HepG2 (cell line): Measurements from ENCODE around the gene ABHD2. TPM values are rescaled to one million over a fixed set of nuclear protein-coding genes. Genes with fewer than 3 reads are reported as not detected.

Source experiments
- ATAC-seq: fragments of 200-7000 bp; cut with Tn5 transposase; 3 replicates; pipeline ENCODE4 v1.9.1; 2020; ENCODE audit warnings: mild to moderate bottlenecking, moderate library complexity
- BruUV-seq: library from RNA; stranded (reverse); fragments of 400-500 nt; replicated peaks from 2 replicates; lab custom pipeline; 2021; lab: Mats Ljungman, UMichigan
- CTCF ChIA-PET: fragments of 300-600 bp; formaldehyde crosslinking; extraction: SDS; loops from one replicate; lab custom pipeline; 2021; ENCODE audit warnings: low total read pairs, inconsistent platforms, low intra/inter-chr PET ratio; lab: Yijun Ruan, JAX
- POLR2A ChIA-PET: fragments of 350-600 bp; sonication (Branson Sonifier 250); formaldehyde crosslinking; loops from one replicate; lab custom pipeline; 2020; ENCODE audit warnings: antibody characterized with exemption, inconsistent platforms; lab: Yijun Ruan, JAX
- DNase-seq: peaks from one replicate; pipeline ENCODE4 v3.0.0-alpha.2; 2015; ENCODE audit warnings: low spot score
- FAIRE-seq: peaks from 3 replicates; lab custom pipeline; 2011; peaks lifted over from hg19 to GRCh38; lab: Jason Lieb, UNC
- H2AFZ ChIP-seq: one replicate; pipeline ENCODE4 v1.6.1; 2011; ENCODE audit warnings: low read length, inconsistent platforms
- H3K27ac ChIP-seq: fragments of 300-600 bp; 3 replicates; pipeline ENCODE4 v1.8.0; 2011; ENCODE audit warnings: mixed run types, mild to moderate bottlenecking, mixed read lengths, low read length, inconsistent platforms; ENCODE audit not compliant: insufficient read depth; ENCODE audit errors: extremely low read length
- H3K27me3 ChIP-seq, 2 experiments: fragments of 200-600 bp in 1 of 2; 2 replicates in 1 of 2; 3 replicates in 1 of 2; pipeline versions ENCODE4 v1.6.0 to v1.8.0; 2011; ENCODE audit warnings: low read length in 2 of 2, mild to moderate bottlenecking in 2 of 2, moderate library complexity in 2 of 2, inconsistent platforms in 1 of 2; ENCODE audit not compliant: insufficient read depth in 2 of 2, control insufficient read depth in 1 of 2
- H3K36me3 ChIP-seq, 2 experiments: fragments of 200-600 bp in 1 of 2; replicated peaks in 1 of 2; 2 replicates in 1 of 2; 3 replicates in 1 of 2; pipeline versions ENCODE4 v1.5.1 to v1.8.0; 2011; ENCODE audit warnings: low read length in 2 of 2, inconsistent platforms in 1 of 2; ENCODE audit not compliant: insufficient read depth in 2 of 2, control insufficient read depth in 1 of 2
- H3K4me1 ChIP-seq: 2 replicates; pipeline ENCODE4 v1.5.1; 2012; ENCODE audit warnings: low read length, inconsistent platforms; ENCODE audit not compliant: insufficient read depth
- H3K4me2 ChIP-seq: 2 replicates; pipeline ENCODE4 v1.6.0; 2011; ENCODE audit warnings: low read depth, low read length, inconsistent platforms
- H3K4me3 ChIP-seq, 3 experiments: fragments of 200-600 bp in 1 of 3; sonication (generic), shearing (Covaris generic) in 1 of 3; replicated peaks in 1 of 3; 2 replicates each; pipeline ENCODE4 v1.5.1; 2011 to 2016; ENCODE audit warnings: low read length in 3 of 3, inconsistent platforms in 2 of 3, low read depth in 2 of 3, mild to moderate bottlenecking in 2 of 3, control low read depth in 1 of 3, mixed read lengths in 1 of 3; ENCODE audit not compliant: insufficient read depth in 1 of 3
- H3K79me2 ChIP-seq: one replicate; pipeline ENCODE4 v1.6.1; 2011; ENCODE audit warnings: low read length, inconsistent platforms; ENCODE audit not compliant: insufficient read depth
- H3K9ac ChIP-seq: 2 replicates; pipeline ENCODE4 v1.6.0; 2011; ENCODE audit warnings: mild to moderate bottlenecking, low read depth, low read length, inconsistent platforms; ENCODE audit not compliant: insufficient read depth
- H3K9me3 ChIP-seq: 2 replicates; pipeline ENCODE4 v1.5.1; 2012; ENCODE audit warnings: mild to moderate bottlenecking, low read length
- H4K20me1 ChIP-seq: 2 replicates; pipeline ENCODE4 v1.6.0; 2011; ENCODE audit warnings: inconsistent platforms, mild to moderate bottlenecking, low read length, moderate library complexity; ENCODE audit not compliant: insufficient read depth
- HOXA9 ChIP-seq: sonication (generic); formaldehyde crosslinking; IDR thresholded peaks from 2 replicates; pipeline ENCODE4 v1.8.1; 2022; ENCODE audit warnings: missing genetic modification reagents, mild to moderate bottlenecking, moderate library complexity, borderline replicate concordance
- NR2F1 ChIP-seq, 2 experiments: fragments of 450-650 bp in 1 of 2; formaldehyde crosslinking in 1 of 2; IDR thresholded peaks; 2 replicates each; pipeline versions ENCODE4 v1.5.0 to v1.6.1; 2016 to 2020; ENCODE audit warnings: mild to moderate bottlenecking in 1 of 2, missing compliant biosample characterization in 1 of 2, missing genetic modification reagents in 1 of 2, moderate library complexity in 1 of 2
- PTBP1 ChIP-seq: fragments of 200-400 bp; formaldehyde crosslinking; IDR thresholded peaks from 2 replicates; pipeline ENCODE4 v1.6.1; 2018; ENCODE audit warnings: low read length, low read depth; ENCODE audit not compliant: poor library complexity, severe bottlenecking
- SOX13 ChIP-seq, 3 experiments: fragments of 450-650 bp in 1 of 3; sonication (generic) in 1 of 3; formaldehyde crosslinking in 1 of 3; IDR thresholded peaks in 2 of 3; conservative IDR thresholded peaks in 1 of 3; 2 replicates each; pipeline versions ENCODE4 v1.5.0 to v1.6.1; 2016 to 2020; ENCODE audit warnings: antibody characterized with exemption in 1 of 3, mild to moderate bottlenecking in 1 of 3, missing compliant biosample characterization in 1 of 3, missing genetic modification reagents in 1 of 3, moderate library complexity in 1 of 3
- ZNF335 ChIP-seq: sonication (generic); formaldehyde crosslinking; IDR thresholded peaks from 2 replicates; pipeline ENCODE4 v1.4.0; 2020; ENCODE audit warnings: missing genetic modification reagents
- ZNF609 ChIP-seq: sonication (generic); formaldehyde crosslinking; IDR thresholded peaks from 2 replicates; pipeline ENCODE4 v1.4.0; 2020; ENCODE audit warnings: mild to moderate bottlenecking, missing genetic modification reagents, borderline replicate concordance
- WGBS: methylation state at CpG from one replicate; pipeline ENCODE4 v1.1.6; 2017; ENCODE audit warnings: low lambda C conversion rate; 5-methylcytosine and 5-hydroxymethylcytosine counted together
- in situ Hi-C: cut with HindIII; loops from 2 replicates; pipeline ENCODE4 v1.10.0; 2017; ENCODE audit warnings: low pct_unique_long_range_greater_than_20kb; ENCODE audit not compliant: extremely low pct_ligation_motif_present
- intact Hi-C: fragments of 100-400 bp; cut with micrococcal nuclease; formaldehyde crosslinking; loops from one replicate; pipeline ENCODE4 v1.10.0; 2022; ENCODE audit not compliant: unreplicated experiment
- polyA plus RNA-seq, 8 experiments: library from polyadenylated mRNA; depleted of rRNA in 3 of 8; stranded (reverse) in 7 of 8; unstranded in 1 of 8; fragments of >200 nt; fragmentation: Illumina TruSeq in 4 of 8; extraction: Trizol in 4 of 8; gene quantifications; 2 replicates each; pipeline versions ENCODE4 v1.2.1 to v1.2.3, GENCODE V29; 2011 to 2016; ENCODE audit warnings: low read depth in 4 of 8, missing spikeins in 1 of 8, mixed read lengths in 1 of 8; ENCODE audit not compliant: insufficient read depth in 1 of 8
- total RNA-seq, 5 experiments: library from RNA; depleted of rRNA; stranded (reverse); fragments of >200 nt; fragmentation: Illumina TruSeq; extraction: Trizol; gene quantifications; 2 replicates each; pipeline ENCODE4 v1.2.3, GENCODE V29; 2016; ENCODE audit warnings: low read depth in 1 of 5

The ABHD2 gene
- total and polyA plus RNA-seq, 2 of the 13 experiments (the other 11 are each of a cell fraction or from before 2014, with no cell fraction given), result 14.8 to 22.4 TPM

DNA sequence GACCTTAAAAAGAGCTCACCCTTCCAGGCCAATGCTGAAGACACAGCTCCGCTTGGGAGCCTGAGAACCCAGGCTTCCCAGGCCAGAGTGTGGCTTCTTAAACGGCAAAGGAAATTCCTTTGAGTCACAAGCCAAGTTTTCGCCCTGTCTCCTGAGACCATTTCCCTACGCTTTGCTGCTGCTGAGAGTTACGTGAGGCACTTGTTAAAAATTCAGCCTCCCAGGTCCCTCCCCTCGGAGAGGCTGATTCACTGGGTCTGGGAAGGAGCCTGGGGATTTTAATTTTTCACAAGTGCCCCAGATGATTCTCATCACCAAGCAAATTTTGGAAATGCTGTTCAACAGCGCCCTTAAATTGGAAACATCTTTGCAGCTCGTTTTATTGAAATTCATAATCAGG, 107.6 kb downstream of the ABHD2 start:
- H3K9me3 ChIP-seq, result no peaks in the 10 kb centered on the region
- WGBS, result 86% methylated on average over 8 of the region's 8 CpGs
- peaks cover 6 to 29% of the 10 kb centered on the region in 2 experiments; a peak in 4 of 5 replicates for H3K36me3 ChIP-seq
- TF ChIP-seq SOX13 (IDR thresholded peaks at IDR 0.05) (no peak), SOX13 (CRISPR knock-in tag; conservative IDR thresholded peaks at IDR 0.05 in 1 of 2, IDR thresholded peaks at IDR 0.05 in 1 of 2) (no peak), ZNF609 (CRISPR knock-in tag) (no peak), PTBP1 (no peak), HOXA9 (CRISPR knock-in tag) (no peak), ZNF335 (CRISPR knock-in tag) (no peak), NR2F1 (CRISPR knock-in tag; IDR thresholded peaks at IDR 0.05) (no peak)
- ATAC-seq, result no peak
- H3K4me2 ChIP-seq, result no peak overlapping the region
- peaks cover 34% of the 10 kb centered on the region for H3K4me1 ChIP-seq
- intact Hi-C loops (no loop called here), in situ Hi-C loops (no loop called here)
- H3K79me2 ChIP-seq, result no peaks in the 10 kb centered on the region
- H4K20me1 ChIP-seq, result no peaks in the 10 kb centered on the region
- ChIA-PET POLR2A (no interaction called here), CTCF (no interaction called here)
- DNase-seq, result no peak
- FAIRE-seq, result no peak
- no TSS peak for BruUV-seq
- H3K27me3 ChIP-seq, result no peaks in the 10 kb centered on the region
- no peak overlapping the region for H2AFZ ChIP-seq
- no peak overlapping the region for H3K9ac ChIP-seq
- no peak overlapping the region for H3K27ac ChIP-seq
- no peak overlapping the region for H3K4me3 ChIP-seq
